NCI-H2196 (cell line): ENCODE data around the gene ZNF219.
A peak's percentile ranks its signal among the peaks of the same experiment; 100 is the strongest.

Source experiments
- DNase-seq: peaks from one replicate; lab custom pipeline; 2025; ENCODE audit not compliant: unreplicated experiment; lab: John Stamatoyannopoulos, UW

The ZNF219 gene

GRCh38 chr14:21098076-21098891 is at the start of gene ZNF219:
TSS of gene ZNF219 (minus strand) at chr14:21098655. CDS start at chr14:21093591, 5,064 bp downstream.
- peak; percentile 53 for DNase-seq

DNA sequence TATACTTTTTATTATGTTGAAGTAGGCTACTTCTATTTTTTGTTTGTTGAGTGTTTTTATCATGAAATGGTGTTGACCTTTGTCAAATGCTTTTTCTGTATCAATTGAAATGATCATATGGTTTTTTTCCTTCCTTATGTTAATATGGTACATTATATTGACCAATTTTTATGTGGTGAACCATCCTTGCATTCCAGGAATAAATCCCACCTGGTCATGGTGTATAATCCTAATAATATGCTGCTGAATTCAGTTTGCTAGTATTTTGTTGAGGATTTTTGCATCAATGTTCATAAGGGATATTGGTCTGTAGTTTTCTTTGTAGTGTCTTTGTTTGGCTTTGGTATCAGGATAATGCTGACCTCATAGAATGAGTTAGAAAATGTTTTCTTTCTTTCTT is 47.0 kb upstream of the ZNF219 start:
- DNase-seq = no peak

DNA sequence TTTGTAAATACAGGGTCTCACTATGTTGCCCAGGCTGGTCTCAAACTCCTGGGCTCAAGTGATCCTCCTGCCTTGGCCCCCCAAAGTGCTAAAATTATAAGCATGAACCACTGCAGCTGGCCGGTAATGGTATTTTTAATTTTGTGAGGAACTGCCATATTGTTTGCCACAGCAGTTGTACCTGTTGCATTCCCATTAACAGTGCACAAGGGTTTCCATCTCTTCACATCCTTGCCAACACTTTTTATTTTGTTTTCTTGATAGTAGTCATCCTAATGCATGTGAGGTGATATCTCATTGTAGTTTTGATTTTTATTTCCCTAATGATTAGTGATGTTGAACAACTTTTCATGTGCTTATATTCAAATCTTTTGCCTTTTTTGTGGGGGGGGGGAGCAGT is 43.9 kb upstream of the ZNF219 start:
- no peak for DNase-seq

DNA sequence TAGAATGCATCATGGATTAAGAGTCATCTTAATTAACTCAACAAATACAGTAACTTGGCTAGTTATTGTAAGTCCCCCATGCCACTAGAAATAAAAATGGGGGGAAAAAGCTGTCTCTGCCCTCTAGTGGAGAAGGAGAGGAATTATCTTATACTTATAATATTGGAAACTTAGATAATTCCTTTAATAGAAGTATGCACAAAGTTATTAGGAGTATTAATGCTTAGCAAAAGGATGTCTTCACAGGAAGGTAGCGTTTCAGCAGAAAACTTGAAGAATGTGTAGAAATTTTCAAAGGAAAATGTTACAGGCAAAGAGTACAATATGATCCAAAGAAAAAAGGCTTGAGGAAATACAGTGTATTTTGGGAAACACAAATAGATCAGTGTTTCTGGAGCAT is 37.6 kb upstream of the ZNF219 start:
- peak; percentile 11 for DNase-seq

DNA sequence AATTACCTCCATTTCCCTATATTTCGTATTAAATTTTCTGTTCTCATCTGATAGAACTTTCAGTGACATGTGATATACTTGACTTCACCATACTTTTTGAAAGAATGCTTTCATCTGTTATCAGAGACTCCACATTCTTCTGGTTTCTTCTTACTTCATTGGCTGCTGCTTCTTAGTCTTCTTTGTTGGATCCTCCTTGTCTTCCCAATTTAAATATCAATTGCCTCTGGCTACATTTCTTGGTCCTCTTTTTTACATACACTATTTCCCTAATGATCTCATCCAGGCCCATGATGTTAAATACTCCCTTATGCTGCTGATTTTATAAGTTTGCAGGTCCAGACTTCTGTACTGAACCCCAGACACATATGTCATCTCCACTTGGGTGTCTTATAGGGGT is 35.4 kb upstream of the ZNF219 start:
- no peak for DNase-seq

DNA sequence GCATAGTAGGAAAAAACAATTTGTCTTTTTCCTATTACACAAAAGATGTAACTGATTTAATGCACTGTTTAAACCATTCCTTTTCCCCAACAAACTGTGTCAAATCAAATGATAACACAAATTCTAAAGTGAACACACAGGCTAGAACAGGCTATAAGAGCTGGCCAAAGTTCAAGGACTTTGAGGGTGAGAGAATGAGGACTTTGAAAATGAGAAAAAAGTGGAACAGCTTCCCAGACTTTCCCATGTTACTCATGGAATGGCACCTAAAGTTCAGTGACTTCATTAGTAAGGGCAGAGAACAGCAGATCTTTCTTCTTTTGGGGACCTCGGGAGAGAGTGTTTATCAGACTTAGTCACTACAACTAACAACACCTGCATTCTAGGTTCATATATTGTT is 25.0 kb upstream of the ZNF219 start:
- DNase-seq = no peak

- no peak for DNase-seq
Measured at GRCh38 chr14:21121122-21121521, 22.7 kb upstream of the ZNF219 start.

DNA sequence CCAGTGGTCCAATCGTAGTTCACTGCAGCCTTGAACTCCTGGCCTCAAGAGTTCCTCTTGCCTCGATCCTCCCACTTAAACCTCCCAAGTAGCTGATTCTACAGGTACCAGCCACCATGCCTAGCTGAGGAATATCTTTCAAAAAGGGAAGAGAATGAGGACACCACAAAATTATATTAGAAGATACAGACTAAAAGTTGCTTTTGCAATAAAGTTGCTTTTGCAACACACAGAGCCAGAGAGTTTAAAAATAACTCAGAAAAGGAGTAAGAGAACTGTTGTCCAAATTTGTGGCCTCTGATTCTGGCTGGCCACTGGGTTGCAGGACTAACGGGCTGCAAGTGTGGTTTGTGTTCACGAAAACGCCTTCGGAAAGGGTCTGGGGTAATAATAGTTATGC is 22.2 kb upstream of the ZNF219 start:
- no peak for DNase-seq

GRCh38 chr14:21118933-21119332 is 20.5 kb upstream of the ZNF219 start:
- no peak for DNase-seq

DNA sequence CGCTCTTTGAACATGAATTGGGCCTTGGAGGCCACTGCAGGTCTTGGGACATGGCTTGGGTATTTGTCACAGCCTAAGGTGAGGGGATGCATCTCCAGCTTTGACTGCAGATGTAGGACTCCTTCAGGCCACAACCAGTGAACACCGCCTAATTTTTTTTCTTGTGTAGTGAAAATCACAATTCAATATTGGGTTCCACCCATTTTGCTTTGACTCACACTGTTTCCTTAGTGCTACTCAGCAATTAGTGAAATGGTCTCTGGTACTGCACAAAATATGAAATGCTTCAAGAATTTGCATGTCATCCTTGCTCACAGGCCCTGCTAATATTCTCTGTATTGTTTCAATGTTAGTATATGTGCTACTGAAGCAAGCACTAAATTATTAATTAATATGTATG is 14.9 kb upstream of the ZNF219 start:
- no peak for DNase-seq

DNA sequence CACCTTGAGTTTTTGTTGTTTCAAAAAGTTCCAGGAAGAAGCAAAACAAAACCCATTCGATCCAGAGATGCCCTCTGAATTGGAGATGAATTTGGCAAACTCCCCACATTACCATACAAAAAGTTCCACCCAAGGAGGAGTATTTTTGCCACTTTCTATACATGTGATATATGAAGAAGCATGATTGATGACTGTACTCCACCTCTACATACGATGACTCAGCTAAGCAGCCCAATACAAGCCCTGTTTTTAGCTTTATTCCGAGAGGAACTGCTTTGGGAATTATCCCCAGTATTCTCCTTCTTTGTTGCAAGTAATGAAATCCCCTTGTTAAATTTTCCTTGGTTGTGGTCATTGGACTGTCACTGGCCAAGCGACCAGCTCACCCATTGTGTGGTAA is 13.8 kb upstream of the ZNF219 start:
- DNase-seq = no peak

GRCh38 chr14:21109377-21110138 is 11.1 kb upstream of the ZNF219 start:
- DNase-seq = peak; percentile 70

GRCh38 chr14:21108791-21109190 is 10.3 kb upstream of the ZNF219 start:
- DNase-seq = no peak

DNA sequence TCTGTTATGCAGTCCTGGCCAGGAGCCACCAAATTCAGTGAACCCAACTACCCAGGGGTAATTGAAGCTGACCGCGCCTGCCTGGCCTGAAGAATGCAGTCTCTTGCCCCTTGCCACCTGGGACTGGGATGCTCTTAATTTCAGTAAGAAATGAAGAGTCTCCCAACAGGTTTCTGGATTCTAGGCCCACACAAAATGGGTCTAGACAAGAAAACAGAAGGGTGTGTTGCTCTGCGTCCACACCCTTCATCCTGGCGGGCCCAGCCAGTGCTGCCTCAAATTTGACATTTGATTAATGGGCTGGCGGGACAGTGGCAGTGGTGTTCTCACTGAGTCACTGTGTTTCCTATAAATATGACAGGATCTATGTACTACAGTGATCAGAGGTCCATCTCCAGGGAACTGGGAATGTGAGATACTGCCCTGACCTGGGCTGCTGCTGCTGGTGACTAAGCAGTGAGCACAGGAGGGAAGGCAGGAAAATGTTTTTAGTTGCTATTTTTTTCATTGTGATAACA is 8.9 kb upstream of the ZNF219 start:
- DNase-seq = peak; percentile 71

DNA sequence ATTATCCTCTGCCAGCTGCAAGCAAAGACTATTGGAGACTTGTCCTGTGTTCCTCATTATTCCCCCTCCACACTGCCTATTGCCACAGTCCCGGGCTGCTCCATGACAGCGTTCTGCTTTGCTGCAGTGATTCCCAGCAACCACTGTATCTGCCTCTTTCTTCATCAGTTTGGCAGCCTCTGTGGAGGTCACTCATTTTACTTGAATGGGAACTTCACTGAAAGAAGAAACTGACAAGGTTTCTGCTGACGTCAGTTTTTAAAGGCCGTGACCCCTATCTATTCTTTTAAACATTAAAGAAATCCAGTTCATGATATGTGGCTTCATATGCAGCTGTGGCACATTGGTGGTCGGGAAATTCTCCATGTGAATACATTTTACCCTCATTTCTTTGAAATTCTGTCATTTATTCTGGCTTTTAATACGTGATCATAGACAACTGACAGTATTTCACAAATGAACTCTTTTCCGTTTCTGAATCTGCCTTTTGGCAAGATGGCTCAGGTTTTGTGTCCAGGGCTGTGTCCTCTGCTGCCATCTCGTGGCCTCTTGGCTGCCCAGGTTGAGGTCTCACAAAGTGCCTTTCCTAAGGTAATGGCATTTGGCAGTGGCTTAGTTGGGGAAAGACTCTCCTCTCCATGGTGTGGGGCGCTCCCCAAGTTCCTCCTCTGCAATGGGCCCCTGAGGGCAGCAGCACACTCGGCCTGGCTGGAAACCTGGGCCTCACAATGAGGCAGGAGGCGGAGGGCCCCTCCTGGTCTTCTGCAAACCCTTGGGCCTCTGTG is 8.2 kb upstream of the ZNF219 start:
- DNase-seq = peak; percentile 82

GRCh38 chr14:21106176-21106497 is 7.7 kb upstream of the ZNF219 start:
- DNase-seq = no peak

GRCh38 chr14:21105095-21105494 is 6.6 kb upstream of the ZNF219 start:
- DNase-seq = no peak

GRCh38 chr14:21104448-21105060 is 6.1 kb upstream of the ZNF219 start:
- peak; percentile 85 for DNase-seq

DNA sequence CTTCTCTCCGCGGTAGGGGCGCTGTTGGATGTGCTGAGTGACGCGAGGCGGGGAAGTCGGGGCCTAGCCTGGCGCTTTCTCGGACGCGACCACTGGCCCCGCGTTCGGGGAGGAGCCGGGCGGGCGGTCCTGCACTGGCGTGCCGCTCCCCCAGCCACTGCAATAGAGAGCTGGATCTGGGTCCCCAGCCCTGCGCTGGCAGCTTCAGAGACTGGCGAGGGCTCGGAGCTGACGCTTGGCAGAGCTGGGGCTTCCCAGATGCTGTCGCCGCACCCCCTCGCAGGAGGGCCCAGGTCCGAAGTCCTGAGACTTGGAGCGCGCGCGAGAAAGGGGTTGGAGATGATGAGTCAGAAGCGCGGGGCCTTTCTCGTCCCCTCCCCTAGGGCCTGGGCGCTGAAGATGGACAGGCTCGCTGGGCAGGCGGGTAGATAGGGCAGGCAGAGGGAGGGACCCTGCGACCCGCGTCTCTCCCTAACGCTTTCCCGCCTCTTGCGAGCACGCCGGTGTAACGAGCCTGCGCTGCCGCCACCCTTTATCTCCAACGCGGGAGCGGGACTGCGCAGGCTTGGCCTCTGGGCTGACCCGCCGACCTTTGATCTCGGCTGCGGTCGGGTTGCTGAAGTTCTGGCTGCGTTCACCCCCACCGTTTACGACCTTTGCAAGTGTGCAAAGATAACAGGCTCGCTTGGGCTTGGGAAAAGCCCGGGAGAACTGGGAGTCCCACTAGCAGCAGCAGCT is 5.4 kb upstream of the ZNF219 start:
- peak; percentile 96 for DNase-seq

GRCh38 chr14:21103411-21103709 is 4.9 kb upstream of the ZNF219 start:
- DNase-seq = no peak
